Nephron (organoid): ENCODE results near the gene CHAT.

Experiments
- H3K27ac Mint-ChIP-seq, 3 experiments: 2 replicates each; pipeline ENCODE4 v1.8.0; 2020; ENCODE audit warnings: mixed read lengths in 3 of 3, mild to moderate bottlenecking in 2 of 3, moderate library complexity in 1 of 3
- H3K27me3 Mint-ChIP-seq: 2 replicates; pipeline ENCODE4 v1.8.0; 2021; ENCODE audit warnings: low read depth, mild to moderate bottlenecking, moderate library complexity, mixed read lengths
- H3K36me3 Mint-ChIP-seq: 2 replicates; pipeline ENCODE4 v1.8.0; 2020; ENCODE audit warnings: low read depth, mixed read lengths
- H3K4me1 Mint-ChIP-seq: 2 replicates; pipeline ENCODE4 v1.8.0; 2020; ENCODE audit warnings: mixed read lengths
- H3K4me3 Mint-ChIP-seq, 3 experiments: 2 replicates each; pipeline ENCODE4 v1.8.0; 2020; ENCODE audit warnings: mild to moderate bottlenecking in 3 of 3, mixed read lengths in 3 of 3, moderate library complexity in 2 of 3
- H3K9me3 Mint-ChIP-seq: 2 replicates; pipeline ENCODE4 v1.8.0; 2020; ENCODE audit warnings: mixed read lengths
- CTCF ChIP-seq, 3 experiments: fragments of 200-600 bp; sonication (generic); IDR thresholded peaks; one replicate each; pipeline ENCODE4 v1.5.0; 2021; ENCODE audit warnings: antibody characterized with exemption in 3 of 3; ENCODE audit not compliant: unreplicated experiment in 3 of 3

The CHAT gene

GRCh38 chr10:49632406-49633317 is 18.8 kb downstream of the CHAT start:
- no peaks in the 10 kb centered on the region for H3K9me3 Mint-ChIP-seq
- H3K27me3 Mint-ChIP-seq: peaks cover 32% of the 10 kb centered on the region
- H3K27ac Mint-ChIP-seq: no peak overlapping the region
- TF ChIP-seq CTCF (IDR thresholded peaks at IDR 0.05; ENCODE audit: unreplicated experiment in 3 of 3): no peak
- H3K4me3 Mint-ChIP-seq: no peak overlapping the region
- H3K36me3 Mint-ChIP-seq: no peaks in the 10 kb centered on the region
- no peaks in the 10 kb centered on the region for H3K4me1 Mint-ChIP-seq

- TF ChIP-seq CTCF (IDR thresholded peaks at IDR 0.05; ENCODE audit: unreplicated experiment in 3 of 3): no peak
- H3K4me3 Mint-ChIP-seq: no peak overlapping the region
- no peaks in the 10 kb centered on the region for H3K36me3 Mint-ChIP-seq
- H3K27ac Mint-ChIP-seq: no peak overlapping the region
- no peaks in the 10 kb centered on the region for H3K4me1 Mint-ChIP-seq
- no peaks in the 10 kb centered on the region for H3K9me3 Mint-ChIP-seq
- H3K27me3 Mint-ChIP-seq: peaks cover 38% of the 10 kb centered on the region
Measured at GRCh38 chr10:49633327-49634068, 19.7 kb downstream of the CHAT start.

- Mint-ChIP-seq H3K9me3 (no peaks in the 10 kb centered on the region), H3K36me3 (no peaks in the 10 kb centered on the region), H3K4me3 (no peak overlapping the region), H3K27ac (no peak overlapping the region), H3K27me3 (peaks cover 42% of the 10 kb centered on the region), H3K4me1 (no peaks in the 10 kb centered on the region)
- no peak for TF ChIP-seq CTCF (IDR thresholded peaks at IDR 0.05; ENCODE audit: unreplicated experiment in 3 of 3)
Measured at GRCh38 chr10:49634069-49634660, 20.3 kb downstream of the CHAT start.

GRCh38 chr10:49642311-49642710 is 28.5 kb downstream of the CHAT start:
- H3K36me3 Mint-ChIP-seq: no peaks in the 10 kb centered on the region
- no peaks in the 10 kb centered on the region for H3K4me1 Mint-ChIP-seq
- H3K27ac Mint-ChIP-seq: no peak overlapping the region
- no peaks in the 10 kb centered on the region for H3K9me3 Mint-ChIP-seq
- TF ChIP-seq CTCF (IDR thresholded peaks at IDR 0.05; ENCODE audit: unreplicated experiment in 3 of 3): no peak
- H3K4me3 Mint-ChIP-seq: no peak overlapping the region
- H3K27me3 Mint-ChIP-seq: peaks cover 48% of the 10 kb centered on the region

GRCh38 chr10:49643241-49644034 is 29.6 kb downstream of the CHAT start:
- no peaks in the 10 kb centered on the region for H3K36me3 Mint-ChIP-seq
- no peak overlapping the region for H3K4me3 Mint-ChIP-seq
- no peak overlapping the region for H3K27ac Mint-ChIP-seq

More at GRCh38 chr10:49643241-49644034, 29.6 kb downstream of the CHAT start:
- Mint-ChIP-seq H3K27me3 (peaks cover 44% of the 10 kb centered on the region), H3K9me3 (no peaks in the 10 kb centered on the region), H3K4me1 (no peaks in the 10 kb centered on the region)
- no peak for TF ChIP-seq CTCF (IDR thresholded peaks at IDR 0.05; ENCODE audit: unreplicated experiment in 3 of 3)
